K562 treated with DMSO at 1 percent for 24 hours (cell line): ENCODE measurements around the gene C22orf42. TPM values are rescaled to one million over a fixed set of nuclear protein-coding genes. Genes with fewer than 3 reads are reported as not detected.

Source experiments
- total RNA-seq: library from RNA; unstranded; fragments of 300-600 nt; gene quantifications from 2 replicates; pipeline ENCODE4 v1.2.3, GENCODE V29; 2022; ENCODE audit warnings: low read depth; ENCODE audit not compliant: insufficient read depth

Gene C22orf42, protein sequence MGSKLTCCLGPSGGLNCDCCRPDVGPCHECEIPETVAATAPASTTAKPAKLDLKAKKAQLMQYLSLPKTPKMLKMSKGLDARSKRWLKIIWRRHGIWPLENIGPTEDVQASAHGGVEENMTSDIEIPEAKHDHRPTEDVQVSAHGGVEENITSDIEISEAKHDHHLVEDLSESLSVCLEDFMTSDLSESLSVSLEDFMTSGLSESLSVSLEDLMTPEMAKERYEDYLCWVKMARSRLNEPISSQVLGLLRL
- not detected in 2 replicates for total RNA-seq

DNA sequence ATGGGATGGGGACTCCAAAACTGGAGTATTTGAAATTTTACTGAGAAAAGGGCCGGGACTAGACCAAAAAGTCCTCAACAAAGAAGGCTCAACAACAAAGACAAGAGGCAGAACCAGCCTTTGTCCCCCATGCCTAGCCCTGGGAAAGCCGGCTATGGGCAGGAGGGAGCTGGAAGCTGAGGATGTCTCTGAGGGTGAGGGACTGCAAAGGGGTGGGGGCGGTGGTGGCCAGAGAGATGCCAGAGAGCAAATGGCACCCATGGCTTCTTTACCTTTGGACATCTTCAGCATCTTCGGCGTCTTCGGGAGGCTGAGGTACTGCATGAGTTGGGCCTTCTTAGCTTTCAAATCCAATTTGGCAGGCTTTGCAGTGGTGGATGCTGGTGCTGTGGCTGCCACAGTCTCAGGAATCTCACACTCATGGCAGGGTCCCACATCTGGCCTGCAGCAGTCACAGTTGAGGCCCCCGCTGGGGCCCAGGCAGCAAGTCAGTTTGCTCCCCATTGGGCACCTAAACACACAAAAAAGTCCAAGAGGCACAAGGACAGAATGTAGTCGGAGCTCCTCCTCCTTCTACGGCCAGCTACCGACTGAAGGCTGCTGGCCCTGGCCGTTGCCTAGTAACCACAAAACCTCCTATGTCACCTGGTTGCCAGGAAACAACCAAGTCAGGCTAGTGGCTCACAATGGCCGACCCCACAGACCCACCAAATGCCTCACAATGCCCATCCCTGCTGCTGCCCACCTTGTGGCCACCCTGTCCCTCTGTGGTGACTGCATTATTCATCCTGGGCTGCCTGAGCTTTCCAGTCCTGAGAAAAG lies at the start of gene C22orf42:
Gene C22orf42, minus strand, starts transcription at position 592 of the 822 bp plus-strand sequence. Its CDS starts 88 bp downstream, at position 504.

DNA sequence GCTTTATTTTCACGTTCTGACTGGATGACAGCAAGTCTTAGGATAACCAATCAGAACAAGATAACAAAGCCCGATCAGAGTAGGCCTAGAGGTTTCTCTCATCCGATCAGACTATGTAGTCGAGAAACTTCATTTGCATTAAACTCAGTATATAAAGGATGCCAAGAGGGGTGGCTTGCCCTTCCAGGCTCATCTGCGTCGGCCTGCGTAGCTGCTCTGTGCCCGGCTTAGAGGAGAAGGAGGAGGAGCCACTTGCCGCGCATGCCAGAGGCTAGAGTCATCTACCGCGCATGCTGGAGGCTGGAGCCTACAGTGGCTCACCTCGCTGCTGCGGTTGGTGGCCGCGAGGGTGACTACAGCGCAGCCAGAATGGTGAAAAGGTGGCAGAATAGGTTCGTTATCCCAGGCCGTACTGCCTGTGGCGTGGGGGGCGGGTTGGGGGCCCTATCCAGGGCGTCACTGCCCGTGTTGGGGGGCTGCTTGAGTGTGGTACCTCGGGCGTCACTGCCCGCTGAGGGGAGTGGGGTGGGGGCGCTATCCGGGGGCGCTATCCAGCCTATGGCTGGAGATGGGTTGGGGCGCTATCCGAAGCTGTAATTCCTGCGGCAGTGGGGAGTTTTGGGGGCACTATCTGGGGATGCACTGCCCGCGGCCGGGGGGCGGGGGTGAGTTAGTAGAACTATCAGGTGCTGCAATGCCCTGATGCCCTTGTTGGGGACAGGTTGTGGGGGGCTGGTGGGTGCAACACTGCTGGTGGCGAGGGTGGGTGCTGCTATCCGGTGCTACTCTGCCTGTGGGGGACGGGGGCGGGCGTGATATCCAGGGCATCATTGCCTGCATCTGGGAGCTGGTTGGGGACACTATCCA lies 46.0 kb upstream of the C22orf42 start, which contains the start of gene RFPL2:
Gene RFPL2, minus strand, starts transcription at position 218 of the 867 bp plus-strand sequence. CDS start 2,622 bp downstream, outside the sequence.

Other genes starting within 250 kb of the C22orf42 start
- 74.1 and 78.1 TPM in 2 replicates for gene YWHAH, start 214.8 kb downstream of the C22orf42 start, total RNA-seq
- gene SLC5A1, start 116.0 kb downstream of the C22orf42 start, total RNA-seq = not detected in 2 replicates
- gene RFPL2, start 45.8 kb upstream of the C22orf42 start, total RNA-seq = not detected in 2 replicates
- not detected in 2 replicates for gene SLC5A4, start 96.0 kb upstream of the C22orf42 start, total RNA-seq
- gene RFPL3, start 198.6 kb upstream of the C22orf42 start, total RNA-seq = not detected in 2 replicates